ENCODE results near the gene ITPR3.

Gene ITPR3

GRCh38 chr6:33702345-33702977 is 81.3 kb downstream of the ITPR3 start:
- no peak overlapping the region for H3K4me3 ChIP-seq
- H3K27ac ChIP-seq: no peak overlapping the region
- TF ChIP-seq CTCF (IDR thresholded peaks at IDR 0.05): no peak
- DNase-seq (ENCODE audit: low spot score): no peak

- DNase-seq (ENCODE audit: low spot score): no peak
- H3K4me3 ChIP-seq: no peak overlapping the region
- no peak overlapping the region for H3K27ac ChIP-seq
- TF ChIP-seq CTCF (IDR thresholded peaks at IDR 0.05): no peak
Observed at GRCh38 chr6:33704215-33705066, 83.3 kb downstream of the ITPR3 start.

GRCh38 chr6:33705268-33705885 is 84.3 kb downstream of the ITPR3 start:
- DNase-seq (ENCODE audit: low spot score): no peak
- no peak overlapping the region for H3K27ac ChIP-seq
- TF ChIP-seq CTCF (IDR thresholded peaks at IDR 0.05): no peak
- H3K4me3 ChIP-seq: no peak overlapping the region

- no peak for DNase-seq (ENCODE audit: low spot score)
- no peak overlapping the region for H3K27ac ChIP-seq
Observed at GRCh38 chr6:33705955-33706725, 85.0 kb downstream of the ITPR3 start.

GRCh38 chr6:33707771-33708170 is 86.6 kb downstream of the ITPR3 start:
- no peak for DNase-seq (ENCODE audit: low spot score)
- no peak overlapping the region for H3K27ac ChIP-seq
- H3K4me3 ChIP-seq: no peak overlapping the region
- TF ChIP-seq CTCF (IDR thresholded peaks at IDR 0.05): no peak

More at GRCh38 chr6:33705955-33706725, 85.0 kb downstream of the ITPR3 start:
- TF ChIP-seq CTCF (IDR thresholded peaks at IDR 0.05): no peak
- no peak overlapping the region for H3K4me3 ChIP-seq

GRCh38 chr6:33708516-33709204 is 87.5 kb downstream of the ITPR3 start:
- TF ChIP-seq CTCF (IDR thresholded peaks at IDR 0.05): no peak
- H3K27ac ChIP-seq: no peak overlapping the region
- DNase-seq (ENCODE audit: low spot score): no peak
- H3K4me3 ChIP-seq: no peak overlapping the region
